Panc1 (cell line): Measurements from ENCODE around the gene TMEM178A. TPM values are rescaled to one million over a fixed set of nuclear protein-coding genes. Genes with fewer than 3 reads are reported as not detected.
"Not testable (repeated sequence)": the region's sequence is repeated elsewhere in the genome, so short reads cannot be mapped to it uniquely, and the experiment has no call there.

Experiments
- ATAC-seq: fragments of 200-7000 bp; cut with Tn5 transposase; 2 replicates; pipeline ENCODE4 v1.9.1; 2020; ENCODE audit warnings: mild to moderate bottlenecking, moderate library complexity
- BruUV-seq: library from RNA; stranded (reverse); fragments of 400-500 nt; replicated peaks from 2 replicates; lab custom pipeline; 2021; lab: Mats Ljungman, UMichigan
- CTCF ChIA-PET: fragments of 300-600 bp; sonication (Branson Sonifier 250); formaldehyde crosslinking; loops from one replicate; lab custom pipeline; 2022; ENCODE audit warnings: antibody characterized with exemption; lab: Charles Lee
- POLR2A ChIA-PET: fragments of 300-600 bp; sonication (Branson Sonifier 250); formaldehyde crosslinking; loops from one replicate; lab custom pipeline; 2022; ENCODE audit warnings: antibody characterized with exemption; lab: Charles Lee
- DNase-seq: peaks from one replicate; pipeline ENCODE4 v3.0.0-alpha.2; 2010; ENCODE audit warnings: low read depth, low spot score
- H3K27ac ChIP-seq: 2 replicates; pipeline ENCODE4 v1.5.1; 2011; ENCODE audit warnings: mild to moderate bottlenecking, low read length, inconsistent platforms
- H3K27me3 ChIP-seq: fragments of 200-500 bp; sonication (Bioruptor generic); 2 replicates; pipeline ENCODE4 v1.6.0; 2014; ENCODE audit warnings: low read length, inconsistent platforms; ENCODE audit not compliant: control insufficient read depth, insufficient read depth
- H3K36me3 ChIP-seq: fragments of 200-500 bp; sonication (Bioruptor generic); 2 replicates; pipeline ENCODE4 v1.5.1; 2014; ENCODE audit warnings: inconsistent platforms, mild to moderate bottlenecking, low read length, moderate library complexity; ENCODE audit not compliant: control insufficient read depth, insufficient read depth
- H3K4me1 ChIP-seq: 2 replicates; pipeline ENCODE4 v1.5.1; 2011; ENCODE audit warnings: inconsistent platforms, mild to moderate bottlenecking, low read length, moderate library complexity; ENCODE audit not compliant: control insufficient read depth, insufficient read depth
- H3K4me3 ChIP-seq, 2 experiments: 2 replicates each; pipeline ENCODE4 v1.5.1; 2011 to 2012; ENCODE audit warnings: low read depth in 2 of 2, low read length in 2 of 2, mild to moderate bottlenecking in 2 of 2, inconsistent platforms in 1 of 2, moderate library complexity in 1 of 2
- H3K9me3 ChIP-seq: fragments of 200-500 bp; sonication (Bioruptor generic); 2 replicates; pipeline ENCODE4 v1.5.1; 2014; ENCODE audit warnings: low read depth, mild to moderate bottlenecking, inconsistent platforms, low read length, moderate library complexity; ENCODE audit not compliant: control insufficient read depth, insufficient read depth
- POLR2AphosphoS5 ChIP-seq: IDR thresholded peaks from 2 replicates; pipeline ENCODE4 v1.6.1; 2012; ENCODE audit warnings: mild to moderate bottlenecking, low read depth, low read length, moderate library complexity
- SIN3A ChIP-seq: IDR thresholded peaks from 2 replicates; pipeline ENCODE4 v1.6.1; 2012; ENCODE audit warnings: low read depth, mild to moderate bottlenecking, low read length, moderate library complexity, borderline replicate concordance; ENCODE audit not compliant: insufficient read depth
- TCF7L2 ChIP-seq: IDR thresholded peaks from 2 replicates; pipeline ENCODE4 v1.6.1; 2011; ENCODE audit warnings: mild to moderate bottlenecking, low read depth, low read length, inconsistent platforms
- in situ Hi-C: cut with HindIII; loops from 2 replicates; pipeline ENCODE4 v1.10.0; 2016; ENCODE audit warnings: low sequenced_read_pairs, low pct_unique_long_range_greater_than_20kb
- intact Hi-C: fragments of 100-400 bp; cut with micrococcal nuclease; formaldehyde crosslinking; loops from one replicate; pipeline ENCODE4 v1.10.0; 2022; ENCODE audit not compliant: unreplicated experiment
- total RNA-seq: library from RNA; stranded (reverse); gene quantifications from one replicate; pipeline ENCODE4 v1.2.1, GENCODE V29; 2021; ENCODE audit not compliant: unreplicated experiment
- TF ChIP-seq, protein P1 (sequence below), 2 experiments: IDR thresholded peaks; 2 replicates each; pipeline ENCODE4 v1.6.1; 2011 to 2012; ENCODE audit warnings: low read depth in 2 of 2, control low read depth in 1 of 2, low read length in 1 of 2, mild to moderate bottlenecking in 1 of 2, moderate library complexity in 1 of 2; ENCODE audit not compliant: insufficient read depth in 1 of 2
- TF ChIP-seq, protein P2 (sequence below): fragments of 450-650 bp; IDR thresholded peaks from 2 replicates; pipeline ENCODE4 v1.5.1; 2017; ENCODE audit warnings: mild to moderate bottlenecking

TMEM178A gene
- total RNA-seq, 1 experiment from 2014 or later = not detected

DNA sequence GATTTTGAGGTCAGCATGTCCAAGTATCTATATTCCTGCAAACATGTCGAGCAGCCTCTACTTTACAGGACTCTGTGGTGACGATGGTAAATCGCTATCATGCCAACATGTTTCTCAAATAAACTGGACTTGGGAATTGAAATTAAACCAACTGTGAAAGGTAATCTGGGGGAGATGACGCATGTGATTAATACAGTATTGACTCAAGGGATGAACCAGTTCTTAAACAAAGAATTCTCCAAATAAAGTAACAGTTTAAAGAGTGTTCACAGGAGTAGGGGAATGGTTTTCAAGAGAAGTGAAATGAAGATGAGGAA lies 59.1 kb downstream of the TMEM178A start:
- Histone ChIP-seq H3K36me3 (no peaks in the 10 kb centered on the region), H3K27me3 (no peaks in the 10 kb centered on the region), H3K9me3 (no peaks in the 10 kb centered on the region), H3K4me3 (no peak overlapping the region), H3K27ac (no peak overlapping the region), H3K4me1 (no peaks in the 10 kb centered on the region)
- no peak for ATAC-seq
- no TSS peak for BruUV-seq
- DNase-seq = no peak
- in situ Hi-C loops (no loop called here), intact Hi-C loops (no loop called here)
- ChIA-PET CTCF (no interaction called here), POLR2A (no interaction called here)
- no peak for TF ChIP-seq TCF7L2
- TF ChIP-seq, protein P1, sequence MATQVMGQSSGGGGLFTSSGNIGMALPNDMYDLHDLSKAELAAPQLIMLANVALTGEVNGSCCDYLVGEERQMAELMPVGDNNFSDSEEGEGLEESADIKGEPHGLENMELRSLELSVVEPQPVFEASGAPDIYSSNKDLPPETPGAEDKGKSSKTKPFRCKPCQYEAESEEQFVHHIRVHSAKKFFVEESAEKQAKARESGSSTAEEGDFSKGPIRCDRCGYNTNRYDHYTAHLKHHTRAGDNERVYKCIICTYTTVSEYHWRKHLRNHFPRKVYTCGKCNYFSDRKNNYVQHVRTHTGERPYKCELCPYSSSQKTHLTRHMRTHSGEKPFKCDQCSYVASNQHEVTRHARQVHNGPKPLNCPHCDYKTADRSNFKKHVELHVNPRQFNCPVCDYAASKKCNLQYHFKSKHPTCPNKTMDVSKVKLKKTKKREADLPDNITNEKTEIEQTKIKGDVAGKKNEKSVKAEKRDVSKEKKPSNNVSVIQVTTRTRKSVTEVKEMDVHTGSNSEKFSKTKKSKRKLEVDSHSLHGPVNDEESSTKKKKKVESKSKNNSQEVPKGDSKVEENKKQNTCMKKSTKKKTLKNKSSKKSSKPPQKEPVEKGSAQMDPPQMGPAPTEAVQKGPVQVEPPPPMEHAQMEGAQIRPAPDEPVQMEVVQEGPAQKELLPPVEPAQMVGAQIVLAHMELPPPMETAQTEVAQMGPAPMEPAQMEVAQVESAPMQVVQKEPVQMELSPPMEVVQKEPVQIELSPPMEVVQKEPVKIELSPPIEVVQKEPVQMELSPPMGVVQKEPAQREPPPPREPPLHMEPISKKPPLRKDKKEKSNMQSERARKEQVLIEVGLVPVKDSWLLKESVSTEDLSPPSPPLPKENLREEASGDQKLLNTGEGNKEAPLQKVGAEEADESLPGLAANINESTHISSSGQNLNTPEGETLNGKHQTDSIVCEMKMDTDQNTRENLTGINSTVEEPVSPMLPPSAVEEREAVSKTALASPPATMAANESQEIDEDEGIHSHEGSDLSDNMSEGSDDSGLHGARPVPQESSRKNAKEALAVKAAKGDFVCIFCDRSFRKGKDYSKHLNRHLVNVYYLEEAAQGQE (IDR thresholded peaks at IDR 0.05; ENCODE audit: insufficient read depth in 1 of 2, low read depth in 2 of 2, low read length in 1 of 2) = no peak
- TF ChIP-seq SIN3A = no peak
- no peak for TF ChIP-seq POLR2AphosphoS5
- TF ChIP-seq, protein P2, sequence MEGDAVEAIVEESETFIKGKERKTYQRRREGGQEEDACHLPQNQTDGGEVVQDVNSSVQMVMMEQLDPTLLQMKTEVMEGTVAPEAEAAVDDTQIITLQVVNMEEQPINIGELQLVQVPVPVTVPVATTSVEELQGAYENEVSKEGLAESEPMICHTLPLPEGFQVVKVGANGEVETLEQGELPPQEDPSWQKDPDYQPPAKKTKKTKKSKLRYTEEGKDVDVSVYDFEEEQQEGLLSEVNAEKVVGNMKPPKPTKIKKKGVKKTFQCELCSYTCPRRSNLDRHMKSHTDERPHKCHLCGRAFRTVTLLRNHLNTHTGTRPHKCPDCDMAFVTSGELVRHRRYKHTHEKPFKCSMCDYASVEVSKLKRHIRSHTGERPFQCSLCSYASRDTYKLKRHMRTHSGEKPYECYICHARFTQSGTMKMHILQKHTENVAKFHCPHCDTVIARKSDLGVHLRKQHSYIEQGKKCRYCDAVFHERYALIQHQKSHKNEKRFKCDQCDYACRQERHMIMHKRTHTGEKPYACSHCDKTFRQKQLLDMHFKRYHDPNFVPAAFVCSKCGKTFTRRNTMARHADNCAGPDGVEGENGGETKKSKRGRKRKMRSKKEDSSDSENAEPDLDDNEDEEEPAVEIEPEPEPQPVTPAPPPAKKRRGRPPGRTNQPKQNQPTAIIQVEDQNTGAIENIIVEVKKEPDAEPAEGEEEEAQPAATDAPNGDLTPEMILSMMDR = no peak

DNA sequence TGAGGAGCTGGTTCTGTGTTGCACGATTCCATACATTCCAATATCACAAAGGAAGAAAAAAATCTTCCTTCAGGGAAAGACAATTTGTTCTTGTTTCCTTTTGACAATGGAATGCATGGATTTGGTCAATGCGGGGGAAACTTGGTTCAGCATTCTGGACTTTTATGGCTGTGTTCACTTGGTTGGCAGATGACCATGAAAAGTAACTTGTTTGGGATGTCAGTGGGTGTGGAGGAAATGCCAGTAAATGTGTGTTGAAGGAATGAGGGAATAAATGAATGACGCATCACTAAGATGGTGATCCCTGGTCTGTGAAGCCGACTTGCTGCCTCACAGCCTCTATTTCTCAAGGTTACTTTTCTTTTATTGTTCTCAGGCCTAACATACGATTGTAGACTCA lies 59.7 kb downstream of the TMEM178A start:
- Histone ChIP-seq H3K4me1 (no peaks in the 10 kb centered on the region), H3K4me3 (no peak overlapping the region), H3K27me3 (no peaks in the 10 kb centered on the region), H3K27ac (no peak overlapping the region), H3K9me3 (no peaks in the 10 kb centered on the region), H3K36me3 (no peaks in the 10 kb centered on the region)
- POLR2A ChIA-PET = no interaction called here
- intact Hi-C loops = no loop called here
- no TSS peak for BruUV-seq
- CTCF ChIA-PET = no interaction called here
- DNase-seq (no peak), ATAC-seq (no peak)
- in situ Hi-C loops = no loop called here
- TF ChIP-seq, protein P2 = no peak
- TF ChIP-seq TCF7L2 (no peak), POLR2AphosphoS5 (no peak), SIN3A (no peak)
- TF ChIP-seq, protein P1 (IDR thresholded peaks at IDR 0.05; ENCODE audit: insufficient read depth in 1 of 2, low read depth in 2 of 2, low read length in 1 of 2) = no peak

DNA sequence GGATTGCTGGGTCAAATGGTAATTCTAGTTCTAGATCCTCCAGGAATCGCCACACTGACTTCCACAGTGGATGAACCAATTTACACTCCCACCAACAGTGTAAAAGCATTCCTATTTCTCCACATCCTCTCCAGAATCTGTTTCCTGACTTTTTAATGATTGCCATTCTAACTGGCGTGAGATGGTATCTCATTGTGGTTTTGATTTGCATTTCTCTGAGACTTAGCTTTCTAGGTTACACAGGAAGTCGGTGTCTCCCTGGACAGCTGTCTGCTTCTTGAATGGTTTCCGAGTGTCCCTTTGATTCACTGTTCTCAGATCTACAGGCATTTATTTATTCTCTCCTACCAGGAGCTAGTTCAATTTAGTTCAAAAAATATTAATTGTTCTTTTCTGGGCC lies 62.4 kb downstream of the TMEM178A start:
- H3K9me3 ChIP-seq, in situ Hi-C loops, CTCF ChIA-PET, BruUV-seq, H3K27me3 ChIP-seq, H3K4me1 ChIP-seq, DNase-seq, intact Hi-C loops, H3K36me3 ChIP-seq, H3K27ac ChIP-seq, H3K4me3 ChIP-seq, POLR2A ChIA-PET, ATAC-seq: not testable (repeated sequence)
